WTC11 (cell line): Measurements from ENCODE around the gene GIT1.

ENCODE experiments used
- ELF4 ChIP-seq: sonication (generic); formaldehyde crosslinking; IDR thresholded peaks from 2 replicates; pipeline ENCODE4 v1.8.1; 2022; ENCODE audit warnings: low read depth, mild to moderate bottlenecking, moderate library complexity, missing genetic modification reagents
- MXD4 ChIP-seq: fragments of 250-450 bp; sonication (Bioruptor Pico); IDR thresholded peaks from 2 replicates; pipeline ENCODE4 v1.8.0; 2021; ENCODE audit warnings: mild to moderate bottlenecking, moderate library complexity, borderline replicate concordance
- TF ChIP-seq, protein P1 (sequence below): fragments of 200-600 bp; IDR thresholded peaks from 2 replicates; pipeline ENCODE4 v1.8.0; 2022; ENCODE audit warnings: antibody characterized with exemption
- TF ChIP-seq, protein P2 (sequence below): sonication (generic); formaldehyde crosslinking; IDR thresholded peaks from 2 replicates; pipeline ENCODE4 v1.8.1; 2023; ENCODE audit warnings: mild to moderate bottlenecking, missing genetic modification reagents
- TF ChIP-seq, protein P3 (sequence below): sonication (generic); formaldehyde crosslinking; IDR thresholded peaks from 2 replicates; pipeline ENCODE4 v1.8.0; 2022; ENCODE audit warnings: mild to moderate bottlenecking, missing genetic modification reagents

DNA sequence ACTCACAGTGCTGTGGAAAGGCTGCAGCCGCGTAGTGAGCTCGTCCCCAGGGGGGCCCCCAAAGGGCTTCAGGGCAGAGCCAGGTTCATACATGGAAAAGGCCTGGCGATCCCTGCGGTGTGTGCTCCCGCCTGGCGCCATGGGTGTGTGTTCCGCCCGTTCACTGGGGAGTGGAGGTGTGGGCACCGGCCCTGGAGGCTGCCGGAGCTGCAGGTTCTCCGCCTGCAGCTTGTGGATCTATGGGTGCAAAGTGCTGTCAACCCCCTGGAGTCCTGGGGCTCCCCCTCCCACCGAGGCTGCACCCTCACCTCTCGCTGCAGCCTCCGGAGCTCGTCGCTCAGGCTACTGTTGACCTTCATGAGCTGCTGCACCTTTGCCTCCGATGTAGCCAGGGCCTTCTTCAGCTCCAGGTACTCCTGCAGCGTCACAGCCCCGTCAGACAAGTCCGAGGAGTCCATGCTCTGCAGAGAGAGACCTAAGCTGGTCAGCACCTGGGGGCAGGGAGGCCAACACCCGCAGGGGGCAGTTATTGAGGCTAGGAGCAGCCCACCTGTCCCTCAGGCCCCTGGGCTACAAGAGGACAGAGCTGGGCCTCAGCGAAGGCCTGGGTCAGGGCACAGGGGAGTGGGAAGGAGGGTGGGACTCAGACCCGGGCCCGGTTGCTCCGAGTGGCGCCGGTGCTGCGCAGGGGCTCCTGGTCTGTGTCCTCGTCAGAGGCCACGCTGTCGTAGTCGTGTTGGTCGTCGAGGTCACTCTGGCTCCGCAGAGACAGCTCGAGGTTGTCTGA is 13.0 kb downstream of the GIT1 start:
- TF ChIP-seq, protein P1, sequence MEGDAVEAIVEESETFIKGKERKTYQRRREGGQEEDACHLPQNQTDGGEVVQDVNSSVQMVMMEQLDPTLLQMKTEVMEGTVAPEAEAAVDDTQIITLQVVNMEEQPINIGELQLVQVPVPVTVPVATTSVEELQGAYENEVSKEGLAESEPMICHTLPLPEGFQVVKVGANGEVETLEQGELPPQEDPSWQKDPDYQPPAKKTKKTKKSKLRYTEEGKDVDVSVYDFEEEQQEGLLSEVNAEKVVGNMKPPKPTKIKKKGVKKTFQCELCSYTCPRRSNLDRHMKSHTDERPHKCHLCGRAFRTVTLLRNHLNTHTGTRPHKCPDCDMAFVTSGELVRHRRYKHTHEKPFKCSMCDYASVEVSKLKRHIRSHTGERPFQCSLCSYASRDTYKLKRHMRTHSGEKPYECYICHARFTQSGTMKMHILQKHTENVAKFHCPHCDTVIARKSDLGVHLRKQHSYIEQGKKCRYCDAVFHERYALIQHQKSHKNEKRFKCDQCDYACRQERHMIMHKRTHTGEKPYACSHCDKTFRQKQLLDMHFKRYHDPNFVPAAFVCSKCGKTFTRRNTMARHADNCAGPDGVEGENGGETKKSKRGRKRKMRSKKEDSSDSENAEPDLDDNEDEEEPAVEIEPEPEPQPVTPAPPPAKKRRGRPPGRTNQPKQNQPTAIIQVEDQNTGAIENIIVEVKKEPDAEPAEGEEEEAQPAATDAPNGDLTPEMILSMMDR = no peak
- TF ChIP-seq, protein P2, sequence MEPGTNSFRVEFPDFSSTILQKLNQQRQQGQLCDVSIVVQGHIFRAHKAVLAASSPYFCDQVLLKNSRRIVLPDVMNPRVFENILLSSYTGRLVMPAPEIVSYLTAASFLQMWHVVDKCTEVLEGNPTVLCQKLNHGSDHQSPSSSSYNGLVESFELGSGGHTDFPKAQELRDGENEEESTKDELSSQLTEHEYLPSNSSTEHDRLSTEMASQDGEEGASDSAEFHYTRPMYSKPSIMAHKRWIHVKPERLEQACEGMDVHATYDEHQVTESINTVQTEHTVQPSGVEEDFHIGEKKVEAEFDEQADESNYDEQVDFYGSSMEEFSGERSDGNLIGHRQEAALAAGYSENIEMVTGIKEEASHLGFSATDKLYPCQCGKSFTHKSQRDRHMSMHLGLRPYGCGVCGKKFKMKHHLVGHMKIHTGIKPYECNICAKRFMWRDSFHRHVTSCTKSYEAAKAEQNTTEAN (CRISPR knock-in tag) = no peak
- TF ChIP-seq ELF4 (CRISPR knock-in tag) = no peak
- TF ChIP-seq, protein P3, sequence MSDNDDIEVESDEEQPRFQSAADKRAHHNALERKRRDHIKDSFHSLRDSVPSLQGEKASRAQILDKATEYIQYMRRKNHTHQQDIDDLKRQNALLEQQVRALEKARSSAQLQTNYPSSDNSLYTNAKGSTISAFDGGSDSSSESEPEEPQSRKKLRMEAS (CRISPR knock-in tag) = no peak
- TF ChIP-seq MXD4 (CRISPR knock-in tag) = no peak
